ENCODE data around the gene CA5A. TPM values are rescaled to one million over a fixed set of nuclear protein-coding genes. Genes with fewer than 3 reads are reported as not detected.

CA5A gene
- total RNA-seq, 6 experiments from 2014 or later: not detected

- H3K36me3 Mint-ChIP-seq (ENCODE audit: low read depth): peaks cover 4% of the 10 kb centered on the region
- H3K27ac Mint-ChIP-seq: no peak overlapping the region
- peaks cover 5% of the 10 kb centered on the region for H3K27me3 Mint-ChIP-seq (ENCODE audit: insufficient read depth)
These were observed 87.5 kb downstream of the CA5A start for GRCh38 chr16:87848676-87849345.

GRCh38 chr16:87847785-87848675, 88.3 kb downstream of the CA5A start:
- no peaks in the 10 kb centered on the region for H3K9me3 Mint-ChIP-seq
- H3K4me1 Mint-ChIP-seq (ENCODE audit: low read depth): peaks cover 19% of the 10 kb centered on the region
- H3K27me3 Mint-ChIP-seq (ENCODE audit: insufficient read depth): peaks cover 5% of the 10 kb centered on the region
- TF ChIP-seq CTCF (IDR thresholded peaks at IDR 0.05): no peak
- H3K4me3 Mint-ChIP-seq: no peak overlapping the region
- H3K36me3 Mint-ChIP-seq (ENCODE audit: low read depth): peaks cover 4% of the 10 kb centered on the region
- no peak overlapping the region for H3K27ac Mint-ChIP-seq
- DNase-seq: no peak

More at GRCh38 chr16:87848676-87849345, 87.5 kb downstream of the CA5A start:
- peaks cover 27% of the 10 kb centered on the region for H3K4me1 Mint-ChIP-seq (ENCODE audit: low read depth)
- H3K9me3 Mint-ChIP-seq: no peaks in the 10 kb centered on the region
- H3K4me3 Mint-ChIP-seq: no peak overlapping the region
- no peak for DNase-seq
- no peak for TF ChIP-seq CTCF (IDR thresholded peaks at IDR 0.05)

GRCh38 chr16:87847467-87847784, 88.9 kb downstream of the CA5A start:
- Mint-ChIP-seq H3K4me3 (no peak overlapping the region), H3K4me1 (ENCODE audit: low read depth) (peaks cover 14% of the 10 kb centered on the region), H3K36me3 (ENCODE audit: low read depth) (no peaks in the 10 kb centered on the region)

GRCh38 chr16:87846705-87847466, 89.4 kb downstream of the CA5A start:
- DNase-seq: no peak
- Mint-ChIP-seq H3K36me3 (ENCODE audit: low read depth) (no peaks in the 10 kb centered on the region), H3K4me3 (no peak overlapping the region), H3K27ac (no peak overlapping the region), H3K9me3 (no peaks in the 10 kb centered on the region), H3K4me1 (ENCODE audit: low read depth) (peaks cover 14% of the 10 kb centered on the region), H3K27me3 (ENCODE audit: insufficient read depth) (peaks cover 5% of the 10 kb centered on the region; the same call in 1 of the 2 replicates)
- TF ChIP-seq CTCF (IDR thresholded peaks at IDR 0.05): no peak

More at GRCh38 chr16:87847467-87847784, 88.9 kb downstream of the CA5A start:
- no peak for TF ChIP-seq CTCF (IDR thresholded peaks at IDR 0.05)
- H3K9me3 Mint-ChIP-seq: no peaks in the 10 kb centered on the region
- peaks cover 5% of the 10 kb centered on the region; the same call in 1 of the 2 replicates for H3K27me3 Mint-ChIP-seq (ENCODE audit: insufficient read depth)
- no peak overlapping the region for H3K27ac Mint-ChIP-seq
- DNase-seq: no peak

GRCh38 chr16:87845807-87846619, 90.3 kb downstream of the CA5A start:
- peaks cover 12% of the 10 kb centered on the region for H3K4me1 Mint-ChIP-seq (ENCODE audit: low read depth)
- no peak for TF ChIP-seq CTCF (IDR thresholded peaks at IDR 0.05)
- no peak for DNase-seq
- H3K27ac Mint-ChIP-seq: no peak overlapping the region
- H3K27me3 Mint-ChIP-seq (ENCODE audit: insufficient read depth): peaks cover 5% of the 10 kb centered on the region; the same call in 1 of the 2 replicates
- no peak overlapping the region for H3K4me3 Mint-ChIP-seq
- H3K36me3 Mint-ChIP-seq (ENCODE audit: low read depth): no peaks in the 10 kb centered on the region
- no peaks in the 10 kb centered on the region for H3K9me3 Mint-ChIP-seq

Data from HFFc6 (cell line).